NCI-H2029 treated with DMSO at 0.1 percent for 48 hours (cell line): Measurements from ENCODE around the gene DIDO1.

Experiments
- DNase-seq: peaks from one replicate; lab custom pipeline; 2025; lab: John Stamatoyannopoulos, UW

Gene DIDO1

GRCh38 chr20:62894261-62894660, 32.0 kb downstream of the DIDO1 start:
- no peak for DNase-seq

- no peak for DNase-seq
Observed at GRCh38 chr20:62893700-62894099, 32.6 kb downstream of the DIDO1 start.

- no peak for DNase-seq
Observed at GRCh38 chr20:62892348-62893304, 33.7 kb downstream of the DIDO1 start.

GRCh38 chr20:62891111-62891510, 35.2 kb downstream of the DIDO1 start:
- DNase-seq, result no peak

- DNase-seq, result no peak
Observed at GRCh38 chr20:62890444-62890843, 35.9 kb downstream of the DIDO1 start.

GRCh38 chr20:62889871-62890270, 36.4 kb downstream of the DIDO1 start:
- DNase-seq, result no peak

- no peak for DNase-seq
Observed at GRCh38 chr20:62889411-62889810, 36.9 kb downstream of the DIDO1 start.

- DNase-seq, result no peak
Observed at GRCh38 chr20:62888910-62889309, 37.4 kb downstream of the DIDO1 start.

GRCh38 chr20:62888406-62888805, 37.9 kb downstream of the DIDO1 start:
- no peak for DNase-seq

- no peak for DNase-seq
Observed at GRCh38 chr20:62887860-62888239, 38.5 kb downstream of the DIDO1 start.

- peak; percentile 78 for DNase-seq
Observed at GRCh38 chr20:62887152-62887859, 39.0 kb downstream of the DIDO1 start.

- DNase-seq, result peak; percentile 61
Observed at GRCh38 chr20:62886709-62887058, 39.6 kb downstream of the DIDO1 start.

GRCh38 chr20:62885896-62886708, 40.2 kb downstream of the DIDO1 start:
- no peak for DNase-seq

- DNase-seq, result no peak
Observed at GRCh38 chr20:62885046-62885895, 41.0 kb downstream of the DIDO1 start.

GRCh38 chr20:62884556-62884955, 41.7 kb downstream of the DIDO1 start:
- DNase-seq, result no peak

- DNase-seq, result no peak
Observed at GRCh38 chr20:62882426-62882825, 43.9 kb downstream of the DIDO1 start.

GRCh38 chr20:62881662-62882395, 44.5 kb downstream of the DIDO1 start:
- DNase-seq, result no peak

GRCh38 chr20:62880935-62881661, 45.2 kb downstream of the DIDO1 start:
- no peak for DNase-seq

GRCh38 chr20:62880147-62880934, 46.0 kb downstream of the DIDO1 start:
- DNase-seq, result no peak
